Measurements from ENCODE around the gene DIAPH2.

The DIAPH2 gene

GRCh38 chrX:97175147-97175546 lies 490.5 kb downstream of the DIAPH2 start:
- Histone ChIP-seq H3K4me3 (ENCODE audit: low read depth in 1 of 2, low read length in 1 of 2) (no peak overlapping the region), H3K27ac (no peak overlapping the region), H3K36me3 (no peaks in the 10 kb centered on the region), H3K4me1 (ENCODE audit: control insufficient read depth in 1 of 2, insufficient read depth in 1 of 2, low read depth in 1 of 2, low read length in 1 of 2) (no peaks in the 10 kb centered on the region), H3K27me3 (no peaks in the 10 kb centered on the region), H3K9me3 (no peaks in the 10 kb centered on the region)
- no peak for TF ChIP-seq CTCF (IDR thresholded peaks at IDR 0.05)

GRCh38 chrX:97189668-97190067 lies 505.0 kb downstream of the DIAPH2 start:
- H3K4me1 ChIP-seq (ENCODE audit: control insufficient read depth in 1 of 2, insufficient read depth in 1 of 2, low read depth in 1 of 2, low read length in 1 of 2) = no peaks in the 10 kb centered on the region
- no peak overlapping the region for H3K4me3 ChIP-seq (ENCODE audit: low read depth in 1 of 2, low read length in 1 of 2)
- no peaks in the 10 kb centered on the region for H3K27me3 ChIP-seq
- H3K27ac ChIP-seq = no peak overlapping the region
- no peaks in the 10 kb centered on the region for H3K9me3 ChIP-seq
- TF ChIP-seq CTCF (IDR thresholded peaks at IDR 0.05) = no peak
- H3K36me3 ChIP-seq = no peaks in the 10 kb centered on the region

- Histone ChIP-seq H3K36me3 (no peaks in the 10 kb centered on the region), H3K27me3 (no peaks in the 10 kb centered on the region), H3K9me3 (no peaks in the 10 kb centered on the region), H3K4me3 (ENCODE audit: low read depth in 1 of 2, low read length in 1 of 2) (no peak overlapping the region), H3K4me1 (ENCODE audit: control insufficient read depth in 1 of 2, insufficient read depth in 1 of 2, low read depth in 1 of 2, low read length in 1 of 2) (no peaks in the 10 kb centered on the region), H3K27ac (no peak overlapping the region)
- TF ChIP-seq CTCF (IDR thresholded peaks at IDR 0.05) = no peak
Observed at GRCh38 chrX:97199501-97199900, 514.9 kb downstream of the DIAPH2 start.

GRCh38 chrX:97200454-97200853 lies 515.8 kb downstream of the DIAPH2 start:
- Histone ChIP-seq H3K4me1 (ENCODE audit: control insufficient read depth in 1 of 2, insufficient read depth in 1 of 2, low read depth in 1 of 2, low read length in 1 of 2) (no peaks in the 10 kb centered on the region), H3K27me3 (no peaks in the 10 kb centered on the region), H3K36me3 (no peaks in the 10 kb centered on the region), H3K9me3 (no peaks in the 10 kb centered on the region), H3K27ac (no peak overlapping the region), H3K4me3 (ENCODE audit: low read depth in 1 of 2, low read length in 1 of 2) (no peak overlapping the region)
- TF ChIP-seq CTCF (IDR thresholded peaks at IDR 0.05) = no peak

- no peak for TF ChIP-seq CTCF (IDR thresholded peaks at IDR 0.05)
- no peaks in the 10 kb centered on the region for H3K9me3 ChIP-seq
Observed at GRCh38 chrX:97210501-97210900, 525.9 kb downstream of the DIAPH2 start.

GRCh38 chrX:97211070-97211469 lies 526.4 kb downstream of the DIAPH2 start:
- no peak for TF ChIP-seq CTCF (IDR thresholded peaks at IDR 0.05)
- no peak overlapping the region for H3K27ac ChIP-seq
- no peaks in the 10 kb centered on the region for H3K27me3 ChIP-seq
- no peak overlapping the region for H3K4me3 ChIP-seq (ENCODE audit: low read depth in 1 of 2, low read length in 1 of 2)
- H3K4me1 ChIP-seq (ENCODE audit: control insufficient read depth in 1 of 2, insufficient read depth in 1 of 2, low read depth in 1 of 2, low read length in 1 of 2) = no peaks in the 10 kb centered on the region
- H3K9me3 ChIP-seq = no peaks in the 10 kb centered on the region
- no peaks in the 10 kb centered on the region for H3K36me3 ChIP-seq

More at GRCh38 chrX:97210501-97210900, 525.9 kb downstream of the DIAPH2 start:
- Histone ChIP-seq H3K27me3 (no peaks in the 10 kb centered on the region), H3K4me3 (ENCODE audit: low read depth in 1 of 2, low read length in 1 of 2) (no peak overlapping the region), H3K27ac (no peak overlapping the region), H3K4me1 (ENCODE audit: control insufficient read depth in 1 of 2, insufficient read depth in 1 of 2, low read depth in 1 of 2, low read length in 1 of 2) (no peaks in the 10 kb centered on the region), H3K36me3 (no peaks in the 10 kb centered on the region)

All from neutrophil (primary cell).